Stomach (tissue), 4 donors: ENCODE results near the gene TDG.

ENCODE experiments used
- CTCF ChIP-seq, 7 experiments: fragments of 450-650 bp in 4 of 7; fragments of 200-600 bp in 3 of 7; sonication (generic) in 3 of 7; IDR thresholded peaks; one replicate each; pipeline ENCODE4 v1.5.1; 2016 to 2019; ENCODE audit warnings: antibody characterized with exemption in 7 of 7, control low read depth in 2 of 7, mild to moderate bottlenecking in 1 of 7
- POLR2AphosphoS5 ChIP-seq, 3 donors: sonication (generic); formaldehyde crosslinking; IDR thresholded peaks; one replicate each; pipeline ENCODE4 v1.6.1; 2016; ENCODE audit warnings: antibody characterized with exemption in 3 of 3

- no peak for TF ChIP-seq CTCF (IDR thresholded peaks at IDR 0.05)
- no peak for TF ChIP-seq POLR2AphosphoS5 (IDR thresholded peaks at IDR 0.05)
Measured at GRCh38 chr12:103994235-103994634, 28.6 kb downstream of the TDG start.
